IMR-90 (cell line): ENCODE measurements around the gene COL18A1. TPM values are rescaled to one million over a fixed set of nuclear protein-coding genes. Genes with fewer than 3 reads are reported as not detected.

Experiments
- ATAC-seq: fragments of 200-7000 bp; cut with Tn5 transposase; 2 replicates; pipeline ENCODE4 v1.9.1; 2020; ENCODE audit warnings: low read depth, mild to moderate bottlenecking, moderate library complexity
- BruUV-seq: library from RNA; stranded (reverse); fragments of 400-500 nt; replicated peaks from 2 replicates; lab custom pipeline; 2021; lab: Mats Ljungman, UMichigan
- CTCF ChIA-PET: fragments of 300-600 bp; formaldehyde crosslinking; extraction: SDS; loops from one replicate; lab custom pipeline; 2021; ENCODE audit warnings: antibody characterized with exemption; lab: Yijun Ruan, JAX
- POLR2A ChIA-PET: fragments of 300-600 bp; sonication (Branson Sonifier 250); formaldehyde crosslinking; loops from one replicate; lab custom pipeline; 2022; ENCODE audit warnings: antibody characterized with exemption; ENCODE audit not compliant: unreplicated experiment; lab: Charles Lee
- DNase-seq: peaks from one replicate; pipeline ENCODE4 v3.0.0; 2013
- H2AFZ ChIP-seq: replicated peaks from 2 replicates; pipeline ENCODE3; 2013; ENCODE audit warnings: low read length, mild to moderate bottlenecking; ENCODE audit not compliant: poor library complexity
- H2AK5ac ChIP-seq: 2 replicates; pipeline ENCODE4 v1.6.1; 2013; ENCODE audit warnings: low read depth, low read length, inconsistent platforms
- H2AK9ac ChIP-seq: replicated peaks from 2 replicates; pipeline ENCODE3; 2013; ENCODE audit warnings: mild to moderate bottlenecking, low read depth, low read length, moderate library complexity; ENCODE audit not compliant: poor library complexity
- H2BK120ac ChIP-seq: 2 replicates; pipeline ENCODE4 v1.6.1; 2013; ENCODE audit warnings: low read depth, low read length, inconsistent platforms
- H2BK15ac ChIP-seq: 3 replicates; pipeline ENCODE4 v1.6.1; 2013; ENCODE audit warnings: low read depth, low read length, inconsistent platforms
- H2BK20ac ChIP-seq: 2 replicates; pipeline ENCODE4 v1.6.1; 2013; ENCODE audit warnings: low read depth, mild to moderate bottlenecking, inconsistent platforms, low read length, moderate library complexity
- H2BK5ac ChIP-seq: 2 replicates; pipeline ENCODE4 v1.6.1; 2013; ENCODE audit warnings: mild to moderate bottlenecking, low read depth, low read length, inconsistent platforms; ENCODE audit not compliant: poor library complexity, severe bottlenecking
- H3K14ac ChIP-seq: replicated peaks from 2 replicates; pipeline ENCODE4 v1.6.1; 2013; ENCODE audit warnings: low read depth, low read length, inconsistent platforms
- H3K18ac ChIP-seq: 2 replicates; pipeline ENCODE4 v1.6.1; 2013; ENCODE audit warnings: low read depth, low read length, control low read depth
- H3K23ac ChIP-seq: 2 replicates; pipeline ENCODE4 v1.6.1; 2013; ENCODE audit warnings: low read depth, low read length, inconsistent platforms
- H3K27ac ChIP-seq: 2 replicates; pipeline ENCODE4 v1.5.1; 2013; ENCODE audit warnings: mild to moderate bottlenecking, control low read depth, low read length; ENCODE audit not compliant: insufficient read depth
- H3K27me3 ChIP-seq: 2 replicates; pipeline ENCODE4 v1.6.1; 2013; ENCODE audit warnings: low read length; ENCODE audit not compliant: control insufficient read depth, insufficient read depth
- H3K36me3 ChIP-seq: 2 replicates; pipeline ENCODE4 v1.6.1; 2013; ENCODE audit warnings: low read length, mixed read lengths; ENCODE audit not compliant: control insufficient read depth, insufficient read depth
- H3K4ac ChIP-seq: 2 replicates; pipeline ENCODE4 v1.6.1; 2013; ENCODE audit warnings: low read depth, low read length, inconsistent platforms
- H3K4me1 ChIP-seq: 2 replicates; pipeline ENCODE4 v1.6.1; 2013; ENCODE audit warnings: low read length, mixed read lengths; ENCODE audit not compliant: control insufficient read depth, insufficient read depth
- H3K4me2 ChIP-seq: 2 replicates; pipeline ENCODE4 v1.6.1; 2013; ENCODE audit warnings: low read depth, mild to moderate bottlenecking, control low read depth, low read length, moderate library complexity
- H3K4me3 ChIP-seq: 2 replicates; pipeline ENCODE4 v1.5.1; 2013; ENCODE audit warnings: low read depth, mild to moderate bottlenecking, control low read depth, low read length, moderate library complexity; ENCODE audit not compliant: insufficient read depth
- H3K56ac ChIP-seq: 2 replicates; pipeline ENCODE4 v1.6.1; 2013; ENCODE audit warnings: low read length, inconsistent platforms; ENCODE audit not compliant: insufficient read depth; ENCODE audit errors: extremely low read depth
- H3K79me1 ChIP-seq, 2 experiments: 2 replicates each; pipeline ENCODE4 v1.6.1; 2013; ENCODE audit warnings: low read length in 2 of 2, inconsistent platforms in 1 of 2, low read depth in 1 of 2
- H3K9ac ChIP-seq: 2 replicates; pipeline ENCODE4 v1.6.1; 2013; ENCODE audit warnings: low read depth, low read length, control low read depth
- H3K9me1 ChIP-seq: 2 replicates; pipeline ENCODE4 v1.6.1; 2013; ENCODE audit warnings: low read length, inconsistent platforms; ENCODE audit not compliant: insufficient read depth
- H3K9me3 ChIP-seq: 2 replicates; pipeline ENCODE4 v1.6.1; 2013; ENCODE audit warnings: low read length; ENCODE audit not compliant: control insufficient read depth, insufficient read depth
- H4K20me1 ChIP-seq: 2 replicates; pipeline ENCODE4 v1.6.1; 2013; ENCODE audit warnings: low read length, inconsistent platforms; ENCODE audit not compliant: insufficient read depth
- H4K5ac ChIP-seq: 2 replicates; pipeline ENCODE4 v1.6.1; 2013; ENCODE audit warnings: mild to moderate bottlenecking, low read depth, low read length, control low read depth
- H4K8ac ChIP-seq, 2 experiments: 2 replicates each; pipeline ENCODE4 v1.6.1; 2013; ENCODE audit warnings: low read depth in 2 of 2, low read length in 2 of 2, control low read depth in 1 of 2, inconsistent platforms in 1 of 2
- H4K91ac ChIP-seq: 2 replicates; pipeline ENCODE4 v1.6.1; 2013; ENCODE audit warnings: low read depth, low read length, inconsistent platforms; ENCODE audit not compliant: insufficient read depth
- BHLHE40 ChIP-seq: fragments of 150-350 bp; IDR thresholded peaks from 2 replicates; pipeline ENCODE4 v1.6.1; 2016; ENCODE audit warnings: mild to moderate bottlenecking, low read depth, low read length
- CEBPB ChIP-seq: IDR thresholded peaks from 2 replicates; pipeline ENCODE4 v1.6.1; 2012; ENCODE audit warnings: low read depth, low read length, improper control_type of control experiment
- CHD1 ChIP-seq: IDR thresholded peaks from 2 replicates; pipeline ENCODE4 v1.6.1; 2012; ENCODE audit warnings: low read depth, low read length, improper control_type of control experiment
- FOS ChIP-seq: fragments of 150-350 bp; IDR thresholded peaks from 2 replicates; pipeline ENCODE4 v1.6.1; 2016; ENCODE audit warnings: low read depth, low read length
- MAFK ChIP-seq: IDR thresholded peaks from 2 replicates; pipeline ENCODE4 v1.6.1; 2012; ENCODE audit warnings: low read depth, low read length, improper control_type of control experiment
- MAZ ChIP-seq: IDR thresholded peaks from 2 replicates; pipeline ENCODE4 v1.6.1; 2012; ENCODE audit warnings: low read depth, mild to moderate bottlenecking, low read length, improper control_type of control experiment, moderate library complexity, borderline replicate concordance
- MXI1 ChIP-seq: IDR thresholded peaks from 2 replicates; pipeline ENCODE4 v1.6.1; 2012; ENCODE audit warnings: low read depth, mild to moderate bottlenecking, low read length, moderate library complexity, borderline replicate concordance
- NFE2L2 ChIP-seq: fragments of 150-350 bp; IDR thresholded peaks from 2 replicates; pipeline ENCODE4 v1.6.1; 2016; ENCODE audit warnings: low read depth, mild to moderate bottlenecking, low read length
- POLR2A ChIP-seq: IDR thresholded peaks from 2 replicates; pipeline ENCODE4 v1.6.1; 2012; ENCODE audit warnings: mild to moderate bottlenecking, low read depth, low read length
- RAD21 ChIP-seq: IDR thresholded peaks from 2 replicates; pipeline ENCODE4 v1.6.1; 2012; ENCODE audit warnings: low read length, improper control_type of control experiment
- RCOR1 ChIP-seq: IDR thresholded peaks from 2 replicates; pipeline ENCODE4 v1.6.1; 2012; ENCODE audit warnings: mild to moderate bottlenecking, low read length, improper control_type of control experiment; ENCODE audit not compliant: insufficient replicate concordance
- WGBS, 2 experiments: methylation state at CpG; one replicate each; pipeline versions ENCODE4 v1.1.5 to v1.1.7; 2013; ENCODE audit warnings: missing lambda C conversion rate in 2 of 2; ENCODE audit not compliant: insufficient read length in 1 of 2; ENCODE audit errors: extremely low coverage in 2 of 2; 5-methylcytosine and 5-hydroxymethylcytosine counted together
- dilution Hi-C: fragments of 300-500 bp; cut with HindIII; formaldehyde crosslinking; loops from one replicate; pipeline ENCODE4 v1.14.3; 2018; ENCODE audit warnings: low sequenced_read_pairs; ENCODE audit not compliant: unreplicated experiment
- in situ Hi-C: fragments of 300-500 bp; cut with MboI; formaldehyde crosslinking; loops from 3 replicates; pipeline ENCODE4 v1.14.3; 2019; ENCODE audit warnings: low sequenced_read_pairs, inconsistent platforms, mixed read lengths
- intact Hi-C: fragments of 100-400 bp; cut with micrococcal nuclease; formaldehyde crosslinking; loops from 2 replicates; pipeline ENCODE4 v1.10.0; 2022
- polyA plus RNA-seq, 3 experiments: library from polyadenylated mRNA; depleted of rRNA; stranded (reverse); fragments of >200 nt; gene quantifications; 2 replicates each; pipeline ENCODE4 v1.2.3, GENCODE V29; 2012; ENCODE audit warnings: low replicate concordance in 1 of 3
- total RNA-seq: library from RNA; depleted of rRNA; stranded (reverse); fragments of >200 nt; gene quantifications from 2 replicates; pipeline ENCODE4 v1.2.3, GENCODE V29; 2012
- TF ChIP-seq, protein P1 (sequence below): fragments of 150-350 bp; IDR thresholded peaks from 2 replicates; pipeline ENCODE4 v1.6.1; 2016; ENCODE audit warnings: low read depth, mild to moderate bottlenecking, low read length, moderate library complexity, borderline replicate concordance
- TF ChIP-seq, protein P2 (sequence below): fragments of 150-350 bp; IDR thresholded peaks from 2 replicates; pipeline ENCODE4 v1.6.1; 2017; ENCODE audit warnings: mild to moderate bottlenecking, antibody characterized with exemption, low read length, low read depth
- TF ChIP-seq, protein P3 (sequence below): conservative IDR thresholded peaks from 2 replicates; pipeline ENCODE4 v1.5.1; 2012; ENCODE audit warnings: mild to moderate bottlenecking, low read depth, low read length, improper control_type of control experiment

Gene COL18A1
- total and polyA plus RNA-seq, 2 of the 4 experiments (the other 2 are of a cell fraction) = 4.3 to 46.7 TPM

DNA sequence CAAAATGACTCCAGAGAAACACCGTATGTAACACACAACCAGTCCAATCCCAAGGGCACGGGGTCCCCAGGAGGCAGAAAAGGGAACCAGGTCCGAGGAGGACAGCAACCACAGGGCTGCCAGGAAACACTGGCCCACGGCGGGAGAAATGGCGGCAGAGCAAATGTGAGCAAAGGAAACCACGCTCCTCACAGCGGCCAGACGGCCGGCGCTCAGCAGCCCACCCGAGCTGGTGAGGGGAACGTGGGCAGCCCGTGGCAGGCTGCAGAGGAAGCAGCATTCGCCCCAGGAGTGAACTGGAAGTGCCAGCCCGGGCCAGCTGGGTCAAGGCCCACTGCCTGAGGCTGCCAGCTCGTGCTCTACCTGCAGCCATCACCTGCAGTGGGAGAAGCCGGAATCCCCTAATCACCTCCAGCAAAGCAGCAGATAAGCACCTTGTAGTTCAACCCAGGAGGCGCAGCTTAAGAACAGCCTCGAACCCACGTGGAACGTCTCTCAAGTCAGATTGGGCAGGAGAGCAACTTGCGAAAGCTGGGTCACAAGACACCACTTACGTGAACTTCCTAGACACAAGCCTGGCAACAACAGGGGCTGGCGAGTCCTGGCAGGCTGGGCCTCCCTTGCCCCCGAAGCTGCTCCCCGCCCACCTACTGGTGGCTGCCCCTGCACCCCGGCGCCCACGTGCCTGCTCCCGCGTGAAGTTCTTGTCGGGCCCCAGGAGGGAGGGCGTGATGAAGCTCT lies 130.5 kb downstream of the COL18A1 start:
- intact Hi-C loops (no loop called here), dilution Hi-C loops (no loop called here)
- ATAC-seq = no peak

More for the DNA sequence above, 130.5 kb downstream of the COL18A1 start:
- Histone ChIP-seq H2AFZ (no peak overlapping the region), H3K4ac (no peak overlapping the region), H3K18ac (no peak overlapping the region), H3K4me1 (peaks cover 4% of the 10 kb centered on the region), H3K9me3 (no peaks in the 10 kb centered on the region), H3K9ac (no peak overlapping the region), H3K36me3 (peaks cover 9% of the 10 kb centered on the region), H3K4me3 (no peak overlapping the region), H3K23ac (no peak overlapping the region), H3K79me1 (peaks cover 12 to 21% of the 10 kb centered on the region in 2 experiments; a peak in 3 of 4 replicates), H4K8ac (no peak overlapping the region), H3K9me1 (0 out of 2 replicates have a peak, but pooled peaks cover 5% of the 10 kb centered on the region), H2AK5ac (no peak overlapping the region), H2BK20ac (no peak overlapping the region), H4K91ac (no peak overlapping the region), H2BK120ac (no peak overlapping the region), H3K14ac (no peak overlapping the region), H2BK15ac (no peak overlapping the region), H4K5ac (no peak overlapping the region), H3K27ac (no peak overlapping the region), H3K4me2 (no peak overlapping the region), H2AK9ac (peak overlapping the region; percentile 65), H3K56ac (no peak overlapping the region), H3K27me3 (no peaks in the 10 kb centered on the region), H4K20me1 (peaks cover 13% of the 10 kb centered on the region; the same call in 1 of the 2 replicates), H2BK5ac (no peak overlapping the region)
- ChIA-PET POLR2A (no interaction called here), CTCF (no interaction called here)
- WGBS, 2 experiments = 91% methylated on average over 18 of the region's 34 CpGs; no CpG with 5 or more reads in 1 of the 2 experiments
- in situ Hi-C loops = no loop called here
- BruUV-seq = no TSS peak
- TF ChIP-seq, protein P1, sequence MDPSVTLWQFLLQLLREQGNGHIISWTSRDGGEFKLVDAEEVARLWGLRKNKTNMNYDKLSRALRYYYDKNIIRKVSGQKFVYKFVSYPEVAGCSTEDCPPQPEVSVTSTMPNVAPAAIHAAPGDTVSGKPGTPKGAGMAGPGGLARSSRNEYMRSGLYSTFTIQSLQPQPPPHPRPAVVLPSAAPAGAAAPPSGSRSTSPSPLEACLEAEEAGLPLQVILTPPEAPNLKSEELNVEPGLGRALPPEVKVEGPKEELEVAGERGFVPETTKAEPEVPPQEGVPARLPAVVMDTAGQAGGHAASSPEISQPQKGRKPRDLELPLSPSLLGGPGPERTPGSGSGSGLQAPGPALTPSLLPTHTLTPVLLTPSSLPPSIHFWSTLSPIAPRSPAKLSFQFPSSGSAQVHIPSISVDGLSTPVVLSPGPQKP = no peak
- TF ChIP-seq POLR2A (no peak), MAZ (no peak), FOS (no peak), BHLHE40 (no peak), NFE2L2 (no peak), MXI1 (no peak), RAD21 (no peak), MAFK (no peak), RCOR1 (no peak), CHD1 (no peak), CEBPB (no peak)
- TF ChIP-seq, protein P2, sequence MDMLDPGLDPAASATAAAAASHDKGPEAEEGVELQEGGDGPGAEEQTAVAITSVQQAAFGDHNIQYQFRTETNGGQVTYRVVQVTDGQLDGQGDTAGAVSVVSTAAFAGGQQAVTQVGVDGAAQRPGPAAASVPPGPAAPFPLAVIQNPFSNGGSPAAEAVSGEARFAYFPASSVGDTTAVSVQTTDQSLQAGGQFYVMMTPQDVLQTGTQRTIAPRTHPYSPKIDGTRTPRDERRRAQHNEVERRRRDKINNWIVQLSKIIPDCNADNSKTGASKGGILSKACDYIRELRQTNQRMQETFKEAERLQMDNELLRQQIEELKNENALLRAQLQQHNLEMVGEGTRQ = no peak
- TF ChIP-seq, protein P3, sequence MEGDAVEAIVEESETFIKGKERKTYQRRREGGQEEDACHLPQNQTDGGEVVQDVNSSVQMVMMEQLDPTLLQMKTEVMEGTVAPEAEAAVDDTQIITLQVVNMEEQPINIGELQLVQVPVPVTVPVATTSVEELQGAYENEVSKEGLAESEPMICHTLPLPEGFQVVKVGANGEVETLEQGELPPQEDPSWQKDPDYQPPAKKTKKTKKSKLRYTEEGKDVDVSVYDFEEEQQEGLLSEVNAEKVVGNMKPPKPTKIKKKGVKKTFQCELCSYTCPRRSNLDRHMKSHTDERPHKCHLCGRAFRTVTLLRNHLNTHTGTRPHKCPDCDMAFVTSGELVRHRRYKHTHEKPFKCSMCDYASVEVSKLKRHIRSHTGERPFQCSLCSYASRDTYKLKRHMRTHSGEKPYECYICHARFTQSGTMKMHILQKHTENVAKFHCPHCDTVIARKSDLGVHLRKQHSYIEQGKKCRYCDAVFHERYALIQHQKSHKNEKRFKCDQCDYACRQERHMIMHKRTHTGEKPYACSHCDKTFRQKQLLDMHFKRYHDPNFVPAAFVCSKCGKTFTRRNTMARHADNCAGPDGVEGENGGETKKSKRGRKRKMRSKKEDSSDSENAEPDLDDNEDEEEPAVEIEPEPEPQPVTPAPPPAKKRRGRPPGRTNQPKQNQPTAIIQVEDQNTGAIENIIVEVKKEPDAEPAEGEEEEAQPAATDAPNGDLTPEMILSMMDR = no peak
- DNase-seq = no peak
